ENCODE measurements around the gene B4GALT7.
"Not testable (repeated sequence)": the region's sequence is repeated elsewhere in the genome, so short reads cannot be mapped to it uniquely, and the experiment has no call there.

B4GALT7 gene

DNA sequence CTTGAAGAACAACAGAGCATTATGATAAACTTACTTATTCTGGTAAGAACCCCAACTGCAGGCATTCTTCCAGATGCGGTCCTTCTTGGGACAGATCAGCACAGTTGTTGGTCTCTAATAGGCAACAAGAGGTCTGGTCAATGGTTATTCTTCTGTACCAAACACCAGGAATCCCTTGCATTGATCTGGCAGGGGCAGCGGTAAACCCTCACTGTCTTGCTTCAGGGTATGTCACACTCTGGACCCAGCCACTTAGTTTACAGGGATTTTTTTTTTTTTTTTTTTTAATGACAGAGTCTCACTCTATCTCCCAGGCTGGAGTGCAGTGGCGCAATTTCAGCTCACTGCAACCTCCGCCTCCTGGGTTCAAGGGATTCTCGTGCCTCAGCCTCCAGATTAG, 44.3 kb upstream of the B4GALT7 start:
- no peak for DNase-seq (ENCODE audit: extremely low read depth, insufficient read length)
- Histone ChIP-seq H3K27me3 (replicated peaks; ENCODE audit: control insufficient read depth, insufficient read depth, low read length) (no peaks in the 10 kb centered on the region), H3K36me3 (ENCODE audit: control insufficient read depth, insufficient read depth, low read length) (peaks cover 1% of the 10 kb centered on the region; the same call in 1 of the 2 replicates), H3K4me3 (replicated peaks; ENCODE audit: low read depth, low read length) (no peak overlapping the region)
- TF ChIP-seq, protein P1, sequence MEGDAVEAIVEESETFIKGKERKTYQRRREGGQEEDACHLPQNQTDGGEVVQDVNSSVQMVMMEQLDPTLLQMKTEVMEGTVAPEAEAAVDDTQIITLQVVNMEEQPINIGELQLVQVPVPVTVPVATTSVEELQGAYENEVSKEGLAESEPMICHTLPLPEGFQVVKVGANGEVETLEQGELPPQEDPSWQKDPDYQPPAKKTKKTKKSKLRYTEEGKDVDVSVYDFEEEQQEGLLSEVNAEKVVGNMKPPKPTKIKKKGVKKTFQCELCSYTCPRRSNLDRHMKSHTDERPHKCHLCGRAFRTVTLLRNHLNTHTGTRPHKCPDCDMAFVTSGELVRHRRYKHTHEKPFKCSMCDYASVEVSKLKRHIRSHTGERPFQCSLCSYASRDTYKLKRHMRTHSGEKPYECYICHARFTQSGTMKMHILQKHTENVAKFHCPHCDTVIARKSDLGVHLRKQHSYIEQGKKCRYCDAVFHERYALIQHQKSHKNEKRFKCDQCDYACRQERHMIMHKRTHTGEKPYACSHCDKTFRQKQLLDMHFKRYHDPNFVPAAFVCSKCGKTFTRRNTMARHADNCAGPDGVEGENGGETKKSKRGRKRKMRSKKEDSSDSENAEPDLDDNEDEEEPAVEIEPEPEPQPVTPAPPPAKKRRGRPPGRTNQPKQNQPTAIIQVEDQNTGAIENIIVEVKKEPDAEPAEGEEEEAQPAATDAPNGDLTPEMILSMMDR (IDR thresholded peaks at IDR 0.05; ENCODE audit: insufficient read depth, low read length, poor library complexity, severe bottlenecking), result no peak

DNA sequence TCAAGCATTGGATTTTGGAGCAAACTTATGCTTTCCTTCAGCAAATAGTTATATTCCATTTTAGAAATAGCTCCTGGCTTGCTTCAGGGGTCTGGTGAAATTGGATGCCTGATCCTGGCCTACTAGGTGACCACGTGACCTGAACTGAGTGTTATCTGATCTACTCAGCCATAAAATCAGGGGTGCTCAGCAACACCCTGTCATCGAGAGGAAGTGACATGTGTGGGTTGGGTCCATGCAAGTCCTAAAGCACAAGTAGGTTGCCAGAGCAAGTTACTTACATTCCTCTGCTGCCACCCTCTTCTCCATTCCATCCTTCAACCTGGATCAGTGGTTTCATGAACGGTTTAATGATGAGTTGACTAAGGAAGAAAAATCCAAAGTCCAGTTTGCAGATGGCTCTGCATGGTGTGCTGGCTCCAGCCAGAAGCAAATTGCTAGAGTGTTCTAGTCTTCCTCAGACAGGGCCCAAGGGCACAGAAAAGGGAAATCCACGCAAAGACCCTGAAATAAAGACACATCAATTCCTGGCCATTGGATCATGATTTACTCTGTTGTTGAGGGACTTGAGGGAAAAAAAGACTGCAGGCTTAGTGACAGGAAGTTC, 42.8 kb upstream of the B4GALT7 start:
- no peak for DNase-seq (ENCODE audit: extremely low read depth, insufficient read length)

DNA sequence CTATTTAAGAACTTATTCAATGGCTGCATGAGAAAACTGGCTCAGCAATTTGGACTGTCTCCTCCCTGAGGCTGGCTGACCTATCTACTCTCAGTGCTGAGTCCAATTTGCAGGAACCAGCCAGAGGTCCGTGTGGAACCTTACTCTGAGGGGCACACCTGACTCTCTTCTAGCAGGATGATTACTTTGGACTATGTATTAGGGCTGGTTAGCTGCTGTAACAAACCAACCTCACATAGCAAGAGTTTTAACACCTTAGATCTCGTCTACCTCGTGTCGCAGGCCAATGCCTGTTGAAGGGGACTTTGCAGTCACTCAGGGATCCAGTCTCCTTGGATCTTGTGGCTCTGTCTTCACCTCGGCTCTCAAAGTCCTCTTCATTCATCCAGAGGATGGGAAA, 42.1 kb upstream of the B4GALT7 start:
- Histone ChIP-seq H3K36me3 (ENCODE audit: control insufficient read depth, insufficient read depth, low read length) (no peaks in the 10 kb centered on the region), H3K4me3 (replicated peaks; ENCODE audit: low read depth, low read length) (no peak overlapping the region), H3K27me3 (replicated peaks; ENCODE audit: control insufficient read depth, insufficient read depth, low read length) (no peaks in the 10 kb centered on the region)
- TF ChIP-seq, protein P1 (IDR thresholded peaks at IDR 0.05; ENCODE audit: insufficient read depth, low read length, poor library complexity, severe bottlenecking), result no peak
- DNase-seq (ENCODE audit: extremely low read depth, insufficient read length), result no peak

More for the DNA sequence above, 42.8 kb upstream of the B4GALT7 start:
- TF ChIP-seq, protein P1 (IDR thresholded peaks at IDR 0.05; ENCODE audit: insufficient read depth, low read length, poor library complexity, severe bottlenecking), result no peak
- Histone ChIP-seq H3K27me3 (replicated peaks; ENCODE audit: control insufficient read depth, insufficient read depth, low read length) (no peaks in the 10 kb centered on the region), H3K4me3 (replicated peaks; ENCODE audit: low read depth, low read length) (no peak overlapping the region), H3K36me3 (ENCODE audit: control insufficient read depth, insufficient read depth, low read length) (no peaks in the 10 kb centered on the region)

DNA sequence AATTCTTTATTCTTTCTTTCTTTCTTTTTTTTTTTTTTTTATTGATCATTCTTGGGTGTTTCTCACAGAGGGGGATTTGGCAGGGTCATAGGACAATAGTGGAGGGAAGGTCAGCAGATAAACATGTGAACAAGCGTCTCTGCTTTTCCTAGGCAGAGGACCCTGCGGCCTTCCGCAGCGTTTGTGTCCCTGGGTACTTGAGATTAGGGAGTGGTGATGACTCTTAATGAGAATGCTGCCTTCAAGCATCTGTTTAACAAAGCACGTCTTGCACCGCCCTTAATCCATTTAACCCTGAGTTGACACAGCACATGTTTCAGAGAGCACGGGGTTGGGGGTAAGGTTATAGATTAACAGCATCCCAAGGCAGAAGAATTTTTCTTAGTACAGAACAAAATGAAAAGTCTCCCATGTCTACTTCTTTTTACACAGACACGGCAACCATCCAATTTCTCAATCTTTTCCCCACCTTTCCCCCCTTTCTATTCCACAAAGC, 40.4 kb upstream of the B4GALT7 start:
- DNase-seq (ENCODE audit: extremely low read depth, insufficient read length); H3K4me3 ChIP-seq (replicated peaks; ENCODE audit: low read depth, low read length); H3K27me3 ChIP-seq (replicated peaks; ENCODE audit: control insufficient read depth, insufficient read depth, low read length); H3K36me3 ChIP-seq (ENCODE audit: control insufficient read depth, insufficient read depth, low read length): not testable (repeated sequence)

DNA sequence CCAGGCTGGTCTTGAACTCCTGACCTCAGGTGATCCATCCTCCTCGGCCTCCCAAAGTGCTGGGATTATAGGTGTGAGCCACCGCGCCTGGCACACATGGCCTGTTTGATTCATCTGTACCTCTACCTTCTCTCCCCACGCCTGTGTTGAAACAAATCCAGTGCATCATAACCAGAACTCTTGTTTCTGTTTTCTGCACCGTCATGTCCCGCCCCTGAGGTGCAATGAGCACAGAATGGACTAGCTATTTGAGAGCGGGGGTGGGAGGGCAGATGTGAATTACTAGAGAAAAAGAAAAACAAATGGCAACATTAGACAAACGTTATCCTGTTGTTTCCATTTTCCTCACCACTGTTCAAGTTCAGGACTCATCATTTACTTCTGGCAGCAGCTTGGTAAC, 34.9 kb upstream of the B4GALT7 start:
- no peak for DNase-seq (ENCODE audit: extremely low read depth, insufficient read length)
- TF ChIP-seq, protein P1 (IDR thresholded peaks at IDR 0.05; ENCODE audit: insufficient read depth, low read length, poor library complexity, severe bottlenecking), result no peak
- H3K4me3 ChIP-seq (replicated peaks; ENCODE audit: low read depth, low read length), result no peak overlapping the region
- H3K36me3 ChIP-seq (ENCODE audit: control insufficient read depth, insufficient read depth, low read length), result no peaks in the 10 kb centered on the region
- no peaks in the 10 kb centered on the region; the same call in 1 of the 2 replicates for H3K27me3 ChIP-seq (replicated peaks; ENCODE audit: control insufficient read depth, insufficient read depth, low read length)

DNA sequence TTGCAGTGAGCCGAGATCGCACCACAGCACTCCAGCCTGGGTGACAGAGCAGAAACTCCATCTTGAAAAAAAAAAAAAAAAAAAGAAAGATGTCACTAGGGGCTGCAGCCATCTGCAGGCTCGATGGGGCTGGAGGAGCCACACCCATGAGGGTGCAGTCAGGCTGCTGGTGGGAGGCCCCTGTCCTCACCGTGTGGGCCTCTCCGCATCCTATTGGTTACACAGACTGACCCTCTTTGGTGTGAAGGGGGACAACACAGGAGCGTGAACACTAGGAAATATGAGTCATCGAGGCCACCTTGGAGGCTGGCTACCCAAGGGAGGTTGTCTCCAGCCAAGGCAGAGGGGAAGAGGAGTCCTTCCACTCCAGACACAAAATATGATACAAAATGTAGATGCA, 31.6 kb upstream of the B4GALT7 start:
- Histone ChIP-seq H3K36me3 (ENCODE audit: control insufficient read depth, insufficient read depth, low read length) (no peaks in the 10 kb centered on the region), H3K27me3 (replicated peaks; ENCODE audit: control insufficient read depth, insufficient read depth, low read length) (no peaks in the 10 kb centered on the region; the same call in 1 of the 2 replicates), H3K4me3 (replicated peaks; ENCODE audit: low read depth, low read length) (no peak overlapping the region)
- TF ChIP-seq, protein P1 (IDR thresholded peaks at IDR 0.05; ENCODE audit: insufficient read depth, low read length, poor library complexity, severe bottlenecking), result no peak
- DNase-seq (ENCODE audit: extremely low read depth, insufficient read length), result no peak

All from GM06990 (cell line).